SK-N-SH (cell line): ENCODE data around the gene BRSK1. TPM values are rescaled to one million over a fixed set of nuclear protein-coding genes. Genes with fewer than 3 reads are reported as not detected.

Experiments
- CTCF ChIA-PET: fragments of 300-600, 350-600 bp; formaldehyde crosslinking; extraction: SDS; loops from one replicate; lab custom pipeline; 2021; lab: Yijun Ruan, JAX
- POLR2A ChIA-PET: fragments of 350-600 bp; sonication (Branson Sonifier 250); formaldehyde crosslinking; extraction: SDS; loops from one replicate; lab custom pipeline; 2020; ENCODE audit warnings: antibody characterized with exemption, inconsistent platforms; lab: Yijun Ruan, JAX
- DNase-seq: peaks from one replicate; pipeline ENCODE4 v3.0.0; 2012
- H2AFZ ChIP-seq: fragments of 200-600 bp; sonication (generic); 2 replicates; pipeline ENCODE4 v1.8.1; 2016; ENCODE audit warnings: antibody characterized with exemption, mild to moderate bottlenecking, low read depth
- H3F3A ChIP-seq: fragments of 200-600 bp; sonication (generic); replicated peaks from 2 replicates; pipeline ENCODE3; 2016; ENCODE audit warnings: antibody characterized with exemption, mild to moderate bottlenecking; ENCODE audit not compliant: insufficient read depth
- H3K27ac ChIP-seq, 2 experiments: fragments of 200-500 bp in 1 of 2; fragments of 200-600 bp in 1 of 2; sonication (Bioruptor generic) in 1 of 2; sonication (generic), shearing (Covaris generic) in 1 of 2; 2 replicates each; pipeline versions ENCODE4 v1.5.1 to v1.6.1; 2014 to 2016; ENCODE audit warnings: low read depth in 2 of 2, inconsistent platforms in 1 of 2, low read length in 1 of 2, mild to moderate bottlenecking in 1 of 2, mixed read lengths in 1 of 2
- H3K27me3 ChIP-seq: fragments of 200-600 bp; sonication (generic), shearing (Covaris generic); 2 replicates; pipeline ENCODE4 v1.6.1; 2016; ENCODE audit warnings: mixed run types; ENCODE audit not compliant: insufficient read depth
- H3K36me3 ChIP-seq, 2 experiments: fragments of 200-500 bp in 1 of 2; fragments of 200-600 bp in 1 of 2; sonication (Bioruptor generic) in 1 of 2; sonication (generic) in 1 of 2; replicated peaks in 1 of 2; 2 replicates each; pipeline versions ENCODE3 to v1.5.1; 2014 to 2016; ENCODE audit warnings: low read length in 1 of 2, mild to moderate bottlenecking in 1 of 2; ENCODE audit not compliant: insufficient read depth in 2 of 2, control insufficient read depth in 1 of 2
- H3K4me1 ChIP-seq, 2 experiments: fragments of 200-500 bp in 1 of 2; fragments of 200-600 bp in 1 of 2; sonication (Bioruptor generic) in 1 of 2; sonication (generic), shearing (Covaris generic) in 1 of 2; 2 replicates each; pipeline versions ENCODE4 v1.5.1 to v1.6.1; 2014 to 2016; ENCODE audit warnings: low read depth in 1 of 2, low read length in 1 of 2, mixed run types in 1 of 2; ENCODE audit not compliant: insufficient read depth in 2 of 2, control insufficient read depth in 1 of 2
- H3K4me2 ChIP-seq: fragments of 200-600 bp; sonication (generic), shearing (Covaris generic); 2 replicates; pipeline ENCODE4 v1.6.1; 2017; ENCODE audit warnings: mixed run types
- H3K4me3 ChIP-seq, 2 experiments: fragments of 200-500 bp in 1 of 2; fragments of 200-600 bp in 1 of 2; sonication (Bioruptor generic) in 1 of 2; sonication (generic), shearing (Covaris generic) in 1 of 2; 2 replicates each; pipeline versions ENCODE4 v1.5.1 to v1.8.1; 2014 to 2016; ENCODE audit warnings: low read depth in 2 of 2, inconsistent platforms in 1 of 2, low read length in 1 of 2, mild to moderate bottlenecking in 1 of 2, mixed read lengths in 1 of 2, moderate library complexity in 1 of 2
- H3K79me2 ChIP-seq: fragments of 200-600 bp; sonication (generic); 2 replicates; pipeline ENCODE4 v1.8.1; 2017; ENCODE audit warnings: mild to moderate bottlenecking; ENCODE audit not compliant: insufficient read depth
- H3K9ac ChIP-seq: fragments of 200-600 bp; sonication (generic); 2 replicates; pipeline ENCODE4 v1.6.1; 2017; ENCODE audit warnings: mixed run types
- H3K9me2 ChIP-seq: fragments of 200-600 bp; sonication (generic); 2 replicates; pipeline ENCODE4 v1.6.1; 2017; ENCODE audit warnings: mixed run types
- H3K9me3 ChIP-seq: fragments of 200-600 bp; sonication (generic); 2 replicates; pipeline ENCODE4 v1.6.1; 2017; ENCODE audit warnings: mixed run types, mild to moderate bottlenecking, moderate library complexity
- H4K20me1 ChIP-seq: fragments of 200-600 bp; sonication (generic); 2 replicates; pipeline ENCODE4 v1.6.1; 2017; ENCODE audit warnings: mild to moderate bottlenecking, mixed run types; ENCODE audit not compliant: insufficient read depth
- ELF1 ChIP-seq: IDR thresholded peaks from 2 replicates; pipeline ENCODE4 v1.4.0; 2012
- EP300 ChIP-seq, 2 experiments: IDR thresholded peaks; 2 replicates each; pipeline versions ENCODE4 v1.4.0 to v1.6.1; 2012; ENCODE audit warnings: borderline replicate concordance in 1 of 2, low read depth in 1 of 2, low read length in 1 of 2
- FOSL2 ChIP-seq: IDR thresholded peaks from 2 replicates; pipeline ENCODE4 v1.4.0; 2012; ENCODE audit warnings: low read depth, mild to moderate bottlenecking, moderate library complexity, borderline replicate concordance
- FOXJ3 ChIP-seq: sonication (generic); formaldehyde crosslinking; IDR thresholded peaks from 2 replicates; pipeline ENCODE4 v1.5.1; 2020; ENCODE audit warnings: mild to moderate bottlenecking, missing genetic modification reagents
- GABPA ChIP-seq: IDR thresholded peaks from 2 replicates; pipeline ENCODE4 v1.4.0; 2012; ENCODE audit warnings: low read depth, mild to moderate bottlenecking
- GATA2 ChIP-seq: sonication (generic); formaldehyde crosslinking; IDR thresholded peaks from 2 replicates; pipeline ENCODE4 v1.5.0; 2020; ENCODE audit warnings: mild to moderate bottlenecking, missing genetic modification reagents
- IRF3 ChIP-seq: fragments of 150-350 bp; IDR thresholded peaks from 2 replicates; pipeline ENCODE4 v1.6.1; 2016; ENCODE audit warnings: mild to moderate bottlenecking, low read depth, low read length
- MXI1 ChIP-seq: IDR thresholded peaks from 2 replicates; pipeline ENCODE4 v1.6.1; 2012; ENCODE audit warnings: mild to moderate bottlenecking, low read depth, low read length, improper control_type of control experiment
- NFIC ChIP-seq: IDR thresholded peaks from 2 replicates; pipeline ENCODE4 v1.4.0; 2012; ENCODE audit warnings: borderline replicate concordance
- PBX3 ChIP-seq: IDR thresholded peaks from 2 replicates; pipeline ENCODE4; 2012
- POLR2AphosphoS5 ChIP-seq: IDR thresholded peaks from 2 replicates; pipeline ENCODE4 v1.6.1; 2012; ENCODE audit warnings: low read depth, low read length
- RAD21 ChIP-seq: IDR thresholded peaks from 2 replicates; pipeline ENCODE4 v1.6.1; 2012; ENCODE audit warnings: mild to moderate bottlenecking, low read length
- RCOR1 ChIP-seq: fragments of 150-350 bp; IDR thresholded peaks from 2 replicates; pipeline ENCODE4 v1.6.1; 2017; ENCODE audit warnings: antibody characterized with exemption, low read length
- SIN3A ChIP-seq: IDR thresholded peaks from 2 replicates; pipeline ENCODE4 v1.6.1; 2012; ENCODE audit warnings: low read depth, mild to moderate bottlenecking, low read length, moderate library complexity, borderline replicate concordance
- TCF12 ChIP-seq: IDR thresholded peaks from 2 replicates; pipeline ENCODE4 v1.4.0; 2012
- USF2 ChIP-seq: fragments of 150-350 bp; IDR thresholded peaks from 2 replicates; pipeline ENCODE4 v1.6.1; 2017; ENCODE audit warnings: antibody characterized with exemption, low read length, low read depth, borderline replicate concordance
- YY1 ChIP-seq: IDR thresholded peaks from 2 replicates; pipeline ENCODE4 v1.4.0; 2012; ENCODE audit warnings: low read depth, mild to moderate bottlenecking
- WGBS: methylation state at CpG from one replicate; pipeline ENCODE4 v1.1.6; 2017; ENCODE audit warnings: low lambda C conversion rate; 5-methylcytosine and 5-hydroxymethylcytosine counted together
- polyA plus RNA-seq, 3 experiments: library from polyadenylated mRNA; depleted of rRNA; stranded (reverse); fragments of >200 nt; gene quantifications; 2 replicates each; pipeline ENCODE4 v1.2.3, GENCODE V29; 2012

The BRSK1 gene
- polyA plus RNA-seq, 1 of the 3 experiments (the other 2 are of a cell fraction), result 49.7 TPM

GRCh38 chr19:55250262-55251036 is 33.3 kb upstream of the BRSK1 start:
- CTCF ChIA-PET, result interaction anchor here (0.7 kb wide), 1 partner anchor 133 kb away, joined by 3 read pairs; the partner anchor contains the start of gene TMEM238
- POLR2A ChIA-PET, result no interaction called here
- no peak overlapping the region for H3K9ac ChIP-seq
- peaks cover 84% of the 10 kb centered on the region for H3K79me2 ChIP-seq
- H3K9me3 ChIP-seq, result no peaks in the 10 kb centered on the region
- H2AFZ ChIP-seq, result no peak overlapping the region
- H3K4me3 ChIP-seq, result no peak overlapping the region
- no peaks in the 10 kb centered on the region for H3K27me3 ChIP-seq
- TF ChIP-seq YY1 (no peak), GABPA (no peak), RAD21 (no peak), FOXJ3 (no peak), PBX3 (no peak), SIN3A (no peak), POLR2AphosphoS5 (no peak), ELF1 (no peak), FOSL2 (no peak), RCOR1 (no peak), GATA2 (no peak), TCF12 (no peak), NFIC (no peak), USF2 (no peak), MXI1 (no peak), IRF3 (no peak), EP300 (IDR thresholded peaks at IDR 0.05; ENCODE audit: borderline replicate concordance in 1 of 2, low read depth in 1 of 2, low read length in 1 of 2) (no peak)
- WGBS, result 96% methylated on average over 16 of the region's 18 CpGs
- peaks cover 4 to 7% of the 10 kb centered on the region in 2 experiments for H3K36me3 ChIP-seq
- no peaks in the 10 kb centered on the region for H3K9me2 ChIP-seq
- peaks cover 91% of the 10 kb centered on the region for H4K20me1 ChIP-seq
- no peak overlapping the region for H3K4me2 ChIP-seq
- H3F3A ChIP-seq, result no peaks in the 10 kb centered on the region
- no peak overlapping the region for H3K27ac ChIP-seq
- no peak for DNase-seq
- peaks cover 0 to 25% of the 10 kb centered on the region in 2 experiments; a peak in 1 of 4 replicates for H3K4me1 ChIP-seq
